CD1c-positive myeloid dendritic cell (primary cell): ENCODE measurements around the gene RANGRF.

Experiments used
- DNase-seq: peaks from one replicate; pipeline ENCODE4 v3.0.0-alpha.2; 2016; ENCODE audit errors: extremely low spot score

RANGRF gene

GRCh38 chr17:8274816-8275215, 13.7 kb upstream of the RANGRF start:
- no peak for DNase-seq

- DNase-seq: no peak
These were observed 12.8 kb upstream of the RANGRF start for GRCh38 chr17:8275421-8276290.

- no peak for DNase-seq
These were observed 11.2 kb upstream of the RANGRF start for GRCh38 chr17:8277317-8277716.

- DNase-seq: no peak
These were observed 6.1 kb upstream of the RANGRF start for GRCh38 chr17:8282345-8282744.

GRCh38 chr17:8283356-8283755, 5.1 kb upstream of the RANGRF start:
- DNase-seq: no peak

- DNase-seq: no peak
These were observed 4.3 kb upstream of the RANGRF start for GRCh38 chr17:8284126-8284525.

GRCh38 chr17:8285270-8286181, 2.9 kb upstream of the RANGRF start:
- DNase-seq: peak; percentile 29

- DNase-seq: no peak
These were observed 677 bp upstream of the RANGRF start for GRCh38 chr17:8287651-8288335.

GRCh38 chr17:8289103-8289397, 580 bp downstream of the RANGRF start:
- no peak for DNase-seq

- no peak for DNase-seq
These were observed 1.6 kb downstream of the RANGRF start for GRCh38 chr17:8290043-8290442.

GRCh38 chr17:8292639-8293395, 4.3 kb downstream of the RANGRF start:
- DNase-seq: peak; percentile 78

- DNase-seq: no peak
These were observed 5.9 kb downstream of the RANGRF start for GRCh38 chr17:8294361-8294760.

- no peak for DNase-seq
These were observed 6.4 kb downstream of the RANGRF start for GRCh38 chr17:8294814-8295316.

GRCh38 chr17:8300226-8300625, 11.8 kb downstream of the RANGRF start:
- DNase-seq: no peak

- DNase-seq: peak; percentile 79
These were observed 12.3 kb downstream of the RANGRF start for GRCh38 chr17:8300627-8301242.

GRCh38 chr17:8310601-8311123, 22.2 kb downstream of the RANGRF start:
- no peak for DNase-seq

- DNase-seq: peak; percentile 22
These were observed 22.8 kb downstream of the RANGRF start for GRCh38 chr17:8311131-8311790.

GRCh38 chr17:8312251-8312650, 23.8 kb downstream of the RANGRF start:
- DNase-seq: no peak

GRCh38 chr17:8312726-8313600, 24.5 kb downstream of the RANGRF start:
- no peak for DNase-seq
